Liver (tissue), 9 donors: ENCODE data around the gene CCDC141. TPM values are rescaled to one million over a fixed set of nuclear protein-coding genes. Genes with fewer than 3 reads are reported as not detected.

Source experiments
- DNase-seq: peaks from one replicate; pipeline ENCODE4 v3.0.0-alpha.2; 2017; ENCODE audit warnings: low spot score
- H3K27ac ChIP-seq, 2 donors: one replicate each; pipeline ENCODE4 v1.7.0; 2013; ENCODE audit warnings: inconsistent platforms in 2 of 2, low read length in 2 of 2, control low read depth in 1 of 2, low read depth in 1 of 2, mild to moderate bottlenecking in 1 of 2
- H3K27me3 ChIP-seq, 4 donors: one replicate each; pipeline versions ENCODE4 v1.6.1 to v1.7.0; 2013; ENCODE audit warnings: low read length in 3 of 4, inconsistent platforms in 1 of 4, mild to moderate bottlenecking in 1 of 4, moderate library complexity in 1 of 4; ENCODE audit not compliant: control insufficient read depth in 4 of 4, insufficient read depth in 4 of 4
- H3K36me3 ChIP-seq, 4 donors: one replicate each; pipeline versions ENCODE4 v1.6.1 to v1.7.0; 2013; ENCODE audit warnings: low read length in 3 of 4, mild to moderate bottlenecking in 3 of 4, low read depth in 1 of 4, moderate library complexity in 1 of 4; ENCODE audit not compliant: control insufficient read depth in 4 of 4, insufficient read depth in 3 of 4
- H3K4me1 ChIP-seq, 4 donors: one replicate each; pipeline versions ENCODE4 v1.6.1 to v1.7.0; 2013; ENCODE audit warnings: low read length in 3 of 4, mild to moderate bottlenecking in 3 of 4, moderate library complexity in 1 of 4; ENCODE audit not compliant: control insufficient read depth in 4 of 4, insufficient read depth in 4 of 4
- H3K4me3 ChIP-seq, 3 donors: one replicate each; pipeline versions ENCODE4 v1.6.1 to v1.7.0; 2013; ENCODE audit warnings: low read length in 3 of 3, control low read depth in 1 of 3, low read depth in 1 of 3, mild to moderate bottlenecking in 1 of 3
- H3K9ac ChIP-seq, 2 donors: one replicate each; pipeline ENCODE4 v1.7.0; 2013; ENCODE audit warnings: low read length in 2 of 2, mild to moderate bottlenecking in 2 of 2, moderate library complexity in 2 of 2, control low read depth in 1 of 2, low read depth in 1 of 2
- H3K9me3 ChIP-seq, 4 donors: one replicate each; pipeline versions ENCODE4 v1.6.1 to v1.7.0; 2013; ENCODE audit warnings: low read length in 3 of 4; ENCODE audit not compliant: control insufficient read depth in 4 of 4
- ATF3 ChIP-seq: IDR thresholded peaks from 2 replicates; pipeline ENCODE4 v1.6.1; 2016; ENCODE audit warnings: antibody characterized with exemption
- CTCF ChIP-seq: fragments of 150-350 bp; IDR thresholded peaks from 2 replicates; pipeline ENCODE4 v1.5.1; 2017; ENCODE audit warnings: improper control_type of control experiment, low read depth, low read length; ENCODE audit not compliant: missing input control
- FOXA2 ChIP-seq: IDR thresholded peaks from 2 replicates; pipeline ENCODE4 v1.6.1; 2016; ENCODE audit warnings: antibody characterized with exemption
- HNF4A ChIP-seq, 2 donors: conservative IDR thresholded peaks; 2 replicates each; pipeline ENCODE4 v1.6.1; 2016; ENCODE audit warnings: antibody characterized with exemption in 2 of 2, mild to moderate bottlenecking in 2 of 2
- HNF4G ChIP-seq: IDR thresholded peaks from 2 replicates; pipeline ENCODE4 v1.6.1; 2016; ENCODE audit warnings: antibody characterized with exemption
- JUND ChIP-seq, 2 donors: IDR thresholded peaks; 2 replicates each; pipeline ENCODE4 v1.6.1; 2016; ENCODE audit warnings: antibody characterized with exemption in 2 of 2
- MAX ChIP-seq: IDR thresholded peaks from 2 replicates; pipeline ENCODE4 v1.6.1; 2016; ENCODE audit warnings: antibody characterized with exemption
- RAD21 ChIP-seq, 2 donors: IDR thresholded peaks; 2 replicates each; pipeline ENCODE4 v1.6.1; 2016; ENCODE audit warnings: antibody characterized with exemption in 2 of 2, mild to moderate bottlenecking in 2 of 2
- REST ChIP-seq: IDR thresholded peaks from 2 replicates; pipeline ENCODE4 v1.6.1; 2016; ENCODE audit warnings: antibody characterized with exemption, mild to moderate bottlenecking
- RXRA ChIP-seq, 2 donors: IDR thresholded peaks; 2 replicates each; pipeline ENCODE4 v1.6.1; 2017 to 2018; ENCODE audit warnings: antibody characterized with exemption in 2 of 2, mild to moderate bottlenecking in 1 of 2
- SP1 ChIP-seq: IDR thresholded peaks from 2 replicates; pipeline ENCODE4 v1.6.1; 2018; ENCODE audit warnings: antibody characterized with exemption, mild to moderate bottlenecking
- TAF1 ChIP-seq: conservative IDR thresholded peaks from 2 replicates; pipeline ENCODE4 v1.6.1; 2016; ENCODE audit warnings: antibody characterized with exemption, mild to moderate bottlenecking
- YY1 ChIP-seq: IDR thresholded peaks from 2 replicates; pipeline ENCODE4 v1.6.1; 2016; ENCODE audit warnings: antibody characterized with exemption, mild to moderate bottlenecking
- WGBS: extraction: QIAGEN DNeasy Blood & Tissue Kit; methylation state at CpG from one replicate; pipeline ENCODE4 v1.1.7; 2013; 5-methylcytosine and 5-hydroxymethylcytosine counted together
- polyA plus RNA-seq, 2 donors: library from polyadenylated mRNA; stranded (reverse) in 1 of 2; unstranded in 1 of 2; fragments of 200-250 nt in 1 of 2; fragments of >200 nt in 1 of 2; fragmentation: Nextera tagmentation in 1 of 2; extraction: Ambion mirVana in 1 of 2; gene quantifications; one replicate each; pipeline versions ENCODE4 v1.2.1 to v1.2.3, GENCODE V29; 2013 to 2015
- total RNA-seq, 2 donors: library from RNA; depleted of rRNA; stranded (reverse); fragments of >200 nt; gene quantifications; one replicate each; pipeline ENCODE4 v1.2.3, GENCODE V29; 2014
- donor health status: healthy.
- donor health status: healthy.
- donor health status: healthy.
- donor health status: healthy.
- donor health status: healthy.

CCDC141 gene
- total and polyA plus RNA-seq, 4 donors = 0.05 to 1.0 (median 0.39) TPM

GRCh38 chr2:178927173-178927572, 122.8 kb downstream of the CCDC141 start:
- Histone ChIP-seq H3K9ac (no peak overlapping the region), H3K27ac (no peak overlapping the region), H3K4me3 (no peak overlapping the region), H3K9me3 (no peaks in the 10 kb centered on the region), H3K36me3 (no peaks in the 10 kb centered on the region), H3K27me3 (no peaks in the 10 kb centered on the region), H3K4me1 (no peaks in the 10 kb centered on the region)
- DNase-seq = no peak
- TF ChIP-seq ATF3 = no peak
- TF ChIP-seq YY1 = no peak
- no peak for TF ChIP-seq SP1
- TF ChIP-seq RAD21 (IDR thresholded peaks at IDR 0.05) = no peak
- TF ChIP-seq HNF4G = no peak
- no peak for TF ChIP-seq CTCF
- TF ChIP-seq HNF4A (conservative IDR thresholded peaks at IDR 0.05) = no peak
- no peak for TF ChIP-seq MAX
- no peak for TF ChIP-seq JUND (IDR thresholded peaks at IDR 0.05)
- TF ChIP-seq TAF1 = no peak
- TF ChIP-seq REST = no peak
- TF ChIP-seq RXRA (IDR thresholded peaks at IDR 0.05) = no peak
- 79% methylated on average over 7 of the region's 7 CpGs for WGBS

GRCh38 chr2:178924817-178925216, 125.1 kb downstream of the CCDC141 start:
- no peak for DNase-seq
- Histone ChIP-seq H3K4me3 (no peak overlapping the region), H3K27ac (no peak overlapping the region), H3K36me3 (no peaks in the 10 kb centered on the region), H3K9ac (no peak overlapping the region), H3K4me1 (no peaks in the 10 kb centered on the region), H3K27me3 (no peaks in the 10 kb centered on the region), H3K9me3 (no peaks in the 10 kb centered on the region)
- 94% methylated on average over 1 of the region's 1 CpG for WGBS
- TF ChIP-seq TAF1 (no peak), HNF4G (no peak), CTCF (no peak), YY1 (no peak), MAX (no peak), HNF4A (conservative IDR thresholded peaks at IDR 0.05) (no peak), FOXA2 (no peak), REST (no peak)
